Panc1 (cell line): Measurements from ENCODE around the gene DNPH1. TPM values are rescaled to one million over a fixed set of nuclear protein-coding genes. Genes with fewer than 3 reads are reported as not detected.

Experiments
- ATAC-seq: fragments of 200-7000 bp; cut with Tn5 transposase; 2 replicates; pipeline ENCODE4 v1.9.1; 2020; ENCODE audit warnings: mild to moderate bottlenecking, moderate library complexity
- BruUV-seq: library from RNA; stranded (reverse); fragments of 400-500 nt; replicated peaks from 2 replicates; lab custom pipeline; 2021; lab: Mats Ljungman, UMichigan
- CTCF ChIA-PET: fragments of 300-600 bp; sonication (Branson Sonifier 250); formaldehyde crosslinking; loops from one replicate; lab custom pipeline; 2022; ENCODE audit warnings: antibody characterized with exemption; lab: Charles Lee
- POLR2A ChIA-PET: fragments of 300-600 bp; sonication (Branson Sonifier 250); formaldehyde crosslinking; loops from one replicate; lab custom pipeline; 2022; ENCODE audit warnings: antibody characterized with exemption; lab: Charles Lee
- DNase-seq: peaks from one replicate; pipeline ENCODE4 v3.0.0-alpha.2; 2010; ENCODE audit warnings: low read depth, low spot score
- H3K27ac ChIP-seq: 2 replicates; pipeline ENCODE4 v1.5.1; 2011; ENCODE audit warnings: mild to moderate bottlenecking, low read length, inconsistent platforms
- H3K27me3 ChIP-seq: fragments of 200-500 bp; sonication (Bioruptor generic); 2 replicates; pipeline ENCODE4 v1.6.0; 2014; ENCODE audit warnings: low read length, inconsistent platforms; ENCODE audit not compliant: control insufficient read depth, insufficient read depth
- H3K36me3 ChIP-seq: fragments of 200-500 bp; sonication (Bioruptor generic); 2 replicates; pipeline ENCODE4 v1.5.1; 2014; ENCODE audit warnings: inconsistent platforms, mild to moderate bottlenecking, low read length, moderate library complexity; ENCODE audit not compliant: control insufficient read depth, insufficient read depth
- H3K4me1 ChIP-seq: 2 replicates; pipeline ENCODE4 v1.5.1; 2011; ENCODE audit warnings: inconsistent platforms, mild to moderate bottlenecking, low read length, moderate library complexity; ENCODE audit not compliant: control insufficient read depth, insufficient read depth
- H3K4me3 ChIP-seq, 2 experiments: 2 replicates each; pipeline ENCODE4 v1.5.1; 2011 to 2012; ENCODE audit warnings: low read depth in 2 of 2, low read length in 2 of 2, mild to moderate bottlenecking in 2 of 2, inconsistent platforms in 1 of 2, moderate library complexity in 1 of 2
- H3K9me3 ChIP-seq: fragments of 200-500 bp; sonication (Bioruptor generic); 2 replicates; pipeline ENCODE4 v1.5.1; 2014; ENCODE audit warnings: low read depth, mild to moderate bottlenecking, inconsistent platforms, low read length, moderate library complexity; ENCODE audit not compliant: control insufficient read depth, insufficient read depth
- CTCF ChIP-seq: fragments of 450-650 bp; IDR thresholded peaks from 2 replicates; pipeline ENCODE4 v1.5.1; 2017; ENCODE audit warnings: mild to moderate bottlenecking
- POLR2AphosphoS5 ChIP-seq: IDR thresholded peaks from 2 replicates; pipeline ENCODE4 v1.6.1; 2012; ENCODE audit warnings: mild to moderate bottlenecking, low read depth, low read length, moderate library complexity
- REST ChIP-seq, 2 experiments: IDR thresholded peaks; 2 replicates each; pipeline ENCODE4 v1.6.1; 2011 to 2012; ENCODE audit warnings: low read depth in 2 of 2, control low read depth in 1 of 2, low read length in 1 of 2, mild to moderate bottlenecking in 1 of 2, moderate library complexity in 1 of 2; ENCODE audit not compliant: insufficient read depth in 1 of 2
- SIN3A ChIP-seq: IDR thresholded peaks from 2 replicates; pipeline ENCODE4 v1.6.1; 2012; ENCODE audit warnings: low read depth, mild to moderate bottlenecking, low read length, moderate library complexity, borderline replicate concordance; ENCODE audit not compliant: insufficient read depth
- TCF7L2 ChIP-seq: IDR thresholded peaks from 2 replicates; pipeline ENCODE4 v1.6.1; 2011; ENCODE audit warnings: mild to moderate bottlenecking, low read depth, low read length, inconsistent platforms
- in situ Hi-C: cut with HindIII; loops from 2 replicates; pipeline ENCODE4 v1.10.0; 2016; ENCODE audit warnings: low sequenced_read_pairs, low pct_unique_long_range_greater_than_20kb
- intact Hi-C: fragments of 100-400 bp; cut with micrococcal nuclease; formaldehyde crosslinking; loops from one replicate; pipeline ENCODE4 v1.10.0; 2022; ENCODE audit not compliant: unreplicated experiment
- total RNA-seq: library from RNA; stranded (reverse); gene quantifications from one replicate; pipeline ENCODE4 v1.2.1, GENCODE V29; 2021; ENCODE audit not compliant: unreplicated experiment

Gene DNPH1
- total RNA-seq, 1 experiment from 2014 or later: 67.3 TPM

GRCh38 chr6:43229803-43230620 is 731 bp upstream of the DNPH1 start:
- no TSS peak for BruUV-seq
- ATAC-seq (no peak), DNase-seq (no peak)
- H3K27me3 ChIP-seq: peaks cover 3% of the 10 kb centered on the region; the same call in 1 of the 2 replicates
- H3K4me3 ChIP-seq: no peak overlapping the region; a peak in 1 of 4 replicates
- H3K27ac ChIP-seq: 0 out of 2 replicates have a peak overlapping the region, but pooled peaks have one; percentile 21
- intact Hi-C loops: no loop called here
- no peaks in the 10 kb centered on the region for H3K4me1 ChIP-seq
- no peak for TF ChIP-seq SIN3A
- TF ChIP-seq REST (IDR thresholded peaks at IDR 0.05; ENCODE audit: insufficient read depth in 1 of 2, low read depth in 2 of 2, low read length in 1 of 2): no peak
- TF ChIP-seq CTCF: no peak
- TF ChIP-seq TCF7L2: no peak
- TF ChIP-seq POLR2AphosphoS5: no peak
- ChIA-PET POLR2A (interaction anchor here (0.6 kb wide), 2 partner anchors 71 to 74 kb away, joined by 3 read pairs; no protein-coding TSS in a partner anchor), CTCF (interaction anchor here (0.6 kb wide), 1 partner anchor 18 kb away, joined by 3 read pairs; no protein-coding TSS in a partner anchor)
- in situ Hi-C loops: no loop called here
- H3K9me3 ChIP-seq: no peaks in the 10 kb centered on the region
- H3K36me3 ChIP-seq: no peaks in the 10 kb centered on the region

DNA sequence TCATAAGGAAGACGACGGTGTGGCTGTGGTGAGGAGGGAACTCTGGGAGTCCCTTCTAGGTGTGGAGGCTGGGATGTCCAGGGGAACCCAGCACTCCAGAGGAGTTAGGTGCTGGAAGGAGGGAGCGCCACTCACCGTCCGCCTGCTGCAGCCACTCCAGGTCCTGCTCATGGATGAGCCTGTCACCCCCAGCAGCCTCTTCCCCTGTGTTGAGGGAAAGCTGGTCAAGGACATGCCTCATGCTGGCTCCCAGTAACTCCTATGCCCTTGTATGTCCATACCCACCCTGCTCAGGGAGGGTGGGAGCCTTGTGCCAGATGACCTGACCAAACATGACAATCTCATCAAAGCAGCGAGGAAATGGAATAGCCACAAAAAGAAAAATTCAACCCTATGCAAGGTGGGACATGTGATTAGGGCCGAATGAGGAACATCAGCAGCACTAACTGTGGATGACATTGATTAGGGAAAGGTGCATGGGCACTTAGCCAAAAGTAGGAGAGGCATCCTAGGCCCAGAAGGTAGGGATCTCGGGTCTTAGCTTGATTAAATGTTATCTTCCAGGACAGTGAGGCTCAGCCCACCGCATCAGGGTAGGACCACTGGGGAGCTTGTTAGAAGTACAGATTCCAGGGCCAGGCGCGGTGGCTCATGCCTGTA is 3.0 kb downstream of the DNPH1 start:
- TF ChIP-seq SIN3A: no peak
- no peak for TF ChIP-seq TCF7L2
- TF ChIP-seq POLR2AphosphoS5: no peak
- no peak for TF ChIP-seq REST (IDR thresholded peaks at IDR 0.05; ENCODE audit: insufficient read depth in 1 of 2, low read depth in 2 of 2, low read length in 1 of 2)
- no peak for TF ChIP-seq CTCF
- Histone ChIP-seq H3K36me3 (no peaks in the 10 kb centered on the region), H3K4me1 (peaks cover 5% of the 10 kb centered on the region; the same call in 1 of the 2 replicates), H3K27me3 (no peaks in the 10 kb centered on the region), H3K9me3 (no peaks in the 10 kb centered on the region), H3K27ac (no peak overlapping the region), H3K4me3 (no peak overlapping the region)
- intact Hi-C loops (no loop called here), in situ Hi-C loops (no loop called here)
- no TSS peak for BruUV-seq
- no peak for ATAC-seq
- POLR2A ChIA-PET: no interaction called here
- CTCF ChIA-PET: no interaction called here
- no peak for DNase-seq
